ENCODE results near the gene KHSRP.
"Not testable (repeated sequence)": the region's sequence is repeated elsewhere in the genome, so short reads cannot be mapped to it uniquely, and the experiment has no call there.

The KHSRP gene

DNA sequence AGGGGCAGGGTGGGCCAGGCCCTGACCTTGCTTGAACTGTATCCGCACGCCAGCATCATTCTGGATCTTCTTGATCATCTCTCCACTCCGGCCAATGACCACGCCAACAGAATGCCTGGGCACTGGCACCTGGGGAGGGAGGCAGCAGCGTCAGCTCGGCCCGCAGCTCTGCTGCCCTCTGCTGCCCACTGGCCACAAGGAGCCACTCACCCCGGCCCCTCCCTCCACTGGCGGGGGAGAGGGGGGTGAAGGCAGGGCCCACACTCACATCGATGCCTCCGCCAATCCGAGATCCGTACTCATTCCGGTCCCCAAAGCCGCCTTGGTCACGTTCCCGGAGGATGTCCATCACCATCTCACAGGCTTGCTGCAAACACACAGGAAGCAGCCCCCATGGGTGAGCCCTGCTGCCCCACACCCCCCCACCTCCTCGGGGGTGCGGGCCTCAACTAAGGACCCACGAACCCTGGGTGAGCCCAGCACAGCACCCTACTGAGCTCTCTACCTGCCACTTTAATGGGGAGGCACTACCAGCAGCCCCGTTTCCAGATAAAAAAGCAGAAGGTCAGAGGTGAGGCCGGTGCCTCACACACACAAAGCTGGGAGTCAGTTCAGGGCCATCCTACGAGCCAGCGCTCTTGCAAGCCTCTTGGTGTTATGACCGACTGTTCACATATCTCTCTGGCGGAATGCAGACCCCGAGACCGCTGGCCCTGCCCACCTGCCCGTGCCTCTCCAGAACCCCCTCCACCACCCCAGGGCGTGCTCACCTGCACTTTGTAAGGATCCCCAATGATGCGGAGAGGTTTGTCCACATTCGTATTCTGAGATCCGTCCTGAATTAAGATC lies 6.7 kb downstream of the KHSRP start:
- DNase-seq: no peak

- no peak for DNase-seq
These were observed 7.8 kb downstream of the KHSRP start for GRCh38 chr19:6416658-6417405.

- DNase-seq: no peak
These were observed 8.9 kb downstream of the KHSRP start for GRCh38 chr19:6415591-6416190.

- no peak for DNase-seq
These were observed 9.6 kb downstream of the KHSRP start for GRCh38 chr19:6414793-6415590.

DNA sequence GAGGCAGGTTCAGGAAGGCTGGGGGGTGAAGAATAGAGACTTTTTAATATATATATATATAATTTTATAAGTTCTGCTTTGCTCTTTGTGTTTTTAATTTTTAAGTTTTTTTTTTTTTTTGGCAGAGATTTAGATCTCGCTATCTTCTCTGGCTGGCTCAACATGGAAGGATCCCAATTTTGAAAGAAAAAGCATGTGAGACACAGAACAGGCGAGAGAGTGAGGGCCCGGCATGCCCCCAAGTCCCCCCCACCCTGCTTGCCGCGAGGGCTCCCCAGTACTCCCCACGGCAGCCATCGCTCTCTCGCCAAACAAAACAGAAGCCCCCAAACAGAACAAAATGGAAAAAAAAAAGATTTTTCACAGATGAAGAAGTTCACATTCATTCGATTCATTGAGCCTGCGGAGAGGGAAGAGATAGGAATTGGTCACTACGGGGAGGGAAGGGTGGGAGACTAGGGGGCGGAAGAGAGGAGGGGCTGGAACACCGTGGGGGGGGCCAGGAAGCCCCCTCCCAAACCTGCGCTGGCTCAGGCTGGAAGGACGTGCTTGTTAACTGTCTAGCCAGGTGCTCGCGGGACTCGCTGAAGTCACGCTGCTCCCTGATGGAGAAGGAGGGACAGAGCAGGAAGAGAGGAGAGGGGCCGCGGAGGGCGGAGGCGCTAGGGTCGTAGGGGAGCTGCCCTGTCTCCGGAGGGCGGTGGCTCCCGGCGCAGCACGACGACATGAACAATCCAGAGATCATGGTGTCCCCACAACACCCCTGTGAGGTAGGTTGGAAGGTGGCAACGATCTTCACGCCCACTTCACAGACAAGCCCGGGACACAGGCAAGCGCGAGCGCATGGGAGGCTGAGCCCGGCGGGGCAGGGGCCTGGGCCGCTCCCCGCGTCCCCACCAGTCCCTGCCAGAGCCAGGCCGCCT lies 10.6 kb downstream of the KHSRP start:
- no peak for DNase-seq

DNA sequence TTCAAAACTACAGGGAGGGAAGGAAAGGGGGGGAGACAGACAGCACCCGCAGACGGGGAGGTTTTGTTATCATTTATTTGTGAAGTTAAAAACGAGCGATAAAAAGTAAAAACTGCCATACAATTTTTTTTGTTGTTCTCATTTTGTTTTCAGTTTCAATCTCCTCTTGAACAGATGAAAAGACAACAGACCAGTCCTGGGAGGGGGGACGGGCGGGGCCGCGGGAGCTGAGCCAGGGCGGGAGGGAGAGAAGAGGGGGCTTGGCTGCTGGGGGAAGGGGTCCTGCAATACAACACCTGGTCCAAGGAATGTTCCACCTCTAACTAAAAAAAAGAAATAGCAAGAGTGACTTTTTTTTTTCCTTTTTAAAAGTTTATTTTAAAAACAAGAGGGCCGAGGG lies 11.3 kb downstream of the KHSRP start:
- DNase-seq: no peak

GRCh38 chr19:6412447-6413091 lies 12.0 kb downstream of the KHSRP start:
- DNase-seq: peak; percentile 51

- no peak for DNase-seq
These were observed 12.6 kb downstream of the KHSRP start for GRCh38 chr19:6412061-6412446.

DNA sequence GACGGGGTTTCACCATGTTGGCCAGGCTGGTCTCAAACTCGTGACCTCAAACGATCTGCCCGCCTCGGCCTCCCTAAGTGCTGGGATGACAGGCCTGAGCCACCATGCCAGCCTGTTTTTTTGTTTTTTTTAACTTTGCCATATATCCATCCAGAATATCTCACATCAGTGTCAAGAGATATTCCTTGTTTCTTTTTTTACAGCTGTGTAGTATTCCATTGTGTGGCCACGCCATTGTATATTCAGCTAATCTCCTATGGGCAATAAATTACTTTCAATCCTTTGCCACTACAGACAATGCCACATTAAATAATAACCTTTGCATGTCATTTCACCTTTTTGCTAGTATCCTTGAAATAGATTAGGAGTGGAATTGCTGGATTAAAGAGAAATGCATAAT lies 15.3 kb downstream of the KHSRP start:
- DNase-seq: no peak

DNA sequence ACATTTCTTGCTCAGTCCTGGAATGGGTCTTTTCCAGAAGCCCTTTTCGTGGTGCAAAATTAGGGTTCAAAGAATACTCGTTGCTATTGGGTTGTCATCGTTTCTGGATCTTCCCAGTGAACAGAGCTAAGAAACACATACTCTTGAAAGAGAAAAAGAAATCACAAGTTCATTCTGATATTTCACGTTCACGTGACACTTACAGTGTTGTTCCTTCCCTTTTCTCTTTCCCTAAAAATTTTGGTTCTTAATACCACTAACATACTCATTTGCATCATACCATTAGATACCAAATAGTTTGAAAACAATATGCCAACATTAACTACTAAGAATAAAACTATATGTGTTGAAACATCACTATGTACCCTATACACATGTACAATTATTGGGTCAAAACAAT lies 18.2 kb downstream of the KHSRP start:
- no peak for DNase-seq

DNA sequence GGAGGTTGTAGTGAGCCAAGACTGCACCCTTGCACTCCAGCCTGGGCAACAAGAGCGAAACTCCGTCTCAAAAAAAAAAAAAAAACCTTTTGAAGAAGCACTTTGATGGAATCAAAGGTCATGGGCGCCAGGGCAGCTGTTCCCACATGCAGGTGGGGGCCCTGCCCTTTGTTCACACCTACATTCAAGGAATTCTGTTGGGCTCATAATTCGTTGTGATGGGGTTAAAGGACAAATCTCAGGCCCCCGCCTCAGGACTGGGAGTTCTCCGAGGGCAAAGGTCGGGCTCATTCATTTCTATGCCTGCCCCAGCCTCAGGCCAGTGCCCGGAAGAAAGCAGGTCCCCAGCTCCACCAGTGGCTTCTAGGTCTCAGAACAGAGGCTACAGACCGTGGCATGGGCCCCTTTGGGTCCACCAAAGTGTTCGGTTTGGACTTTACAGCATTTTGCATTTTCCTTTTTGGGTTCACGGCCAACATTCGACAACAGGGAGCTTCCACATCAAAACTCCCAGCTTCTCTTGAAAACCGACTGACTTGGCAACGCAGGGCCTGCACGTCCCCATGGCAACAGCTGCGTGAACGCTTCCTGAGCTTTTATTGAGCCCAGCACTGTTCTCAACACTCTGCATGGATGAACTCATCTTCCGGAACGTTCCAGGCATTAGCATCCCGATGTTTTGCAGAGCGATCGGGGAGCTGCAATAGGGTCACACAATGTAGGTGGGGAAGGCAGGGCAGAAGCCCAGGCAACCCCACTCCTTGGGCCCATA lies 21.6 kb downstream of the KHSRP start:
- DNase-seq: no peak

GRCh38 chr19:6402058-6402457 lies 22.6 kb downstream of the KHSRP start:
- DNase-seq: no peak

DNA sequence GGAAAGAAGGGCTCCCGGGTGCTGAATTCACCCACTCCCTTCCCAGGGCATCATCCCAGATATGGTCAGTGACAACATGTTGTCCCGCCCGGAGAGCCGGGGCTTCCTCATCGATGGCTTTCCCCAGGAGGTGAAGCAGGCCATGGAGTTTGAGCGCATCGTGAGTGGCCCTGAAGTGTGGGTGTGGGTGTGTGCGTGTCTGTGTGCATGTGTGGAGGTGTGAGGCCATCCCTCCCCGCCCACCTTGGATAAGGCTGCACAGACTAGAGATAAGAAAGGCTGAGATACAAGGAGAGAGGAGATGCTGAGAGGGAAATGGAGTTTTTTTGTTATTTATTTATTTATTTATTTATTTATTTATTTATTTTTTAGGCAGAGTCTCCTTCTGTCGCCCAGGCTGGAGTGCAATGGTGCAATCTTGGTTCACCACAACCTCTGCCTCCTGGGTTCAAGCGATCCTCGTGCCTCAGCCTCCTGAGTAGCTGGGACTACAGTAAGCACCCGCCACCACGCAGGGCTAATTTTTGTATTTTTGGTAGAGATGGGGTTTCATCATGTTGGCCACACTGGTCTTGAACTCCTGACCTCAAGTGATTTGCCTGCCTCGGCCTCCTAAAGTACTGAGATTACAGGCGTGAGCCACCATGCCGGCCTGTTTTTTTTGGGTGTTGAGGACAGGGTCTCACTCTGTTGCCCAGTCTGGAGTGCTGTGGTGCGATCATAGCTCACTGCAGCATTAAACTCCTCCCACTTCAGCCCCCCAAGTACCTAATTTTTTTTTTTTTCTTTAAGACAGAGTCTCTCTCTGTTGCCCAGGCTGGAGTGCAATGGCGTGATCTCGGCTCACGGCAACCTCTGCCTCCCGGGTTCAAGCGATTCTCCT lies 24.3 kb downstream of the KHSRP start:
- not testable (repeated sequence) for DNase-seq

- DNase-seq: no peak
These were observed 28.3 kb downstream of the KHSRP start for GRCh38 chr19:6396305-6396704.

DNA sequence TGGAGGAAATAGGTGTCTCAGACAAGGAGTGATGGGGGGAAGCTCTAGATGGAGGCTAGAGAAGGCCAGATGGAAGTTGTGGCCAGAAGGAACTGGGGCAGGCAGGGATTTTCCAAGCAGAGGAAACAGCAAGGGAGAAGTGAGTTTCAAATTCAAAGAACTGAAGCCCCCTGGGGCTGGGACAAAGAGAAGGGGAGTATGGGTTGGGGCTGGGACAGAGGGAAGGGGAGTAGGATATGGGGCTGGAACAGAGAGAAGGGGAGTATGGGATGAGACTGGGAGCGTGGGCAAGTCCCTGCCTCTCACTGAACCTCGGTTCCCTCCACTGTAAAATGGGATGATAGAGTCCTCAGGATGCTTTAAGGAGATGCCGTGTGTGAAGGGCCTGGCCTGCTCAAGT lies 29.8 kb downstream of the KHSRP start:
- DNase-seq: no peak

- DNase-seq: peak; percentile 84
These were observed 30.6 kb downstream of the KHSRP start for GRCh38 chr19:6393983-6394412.

DNA sequence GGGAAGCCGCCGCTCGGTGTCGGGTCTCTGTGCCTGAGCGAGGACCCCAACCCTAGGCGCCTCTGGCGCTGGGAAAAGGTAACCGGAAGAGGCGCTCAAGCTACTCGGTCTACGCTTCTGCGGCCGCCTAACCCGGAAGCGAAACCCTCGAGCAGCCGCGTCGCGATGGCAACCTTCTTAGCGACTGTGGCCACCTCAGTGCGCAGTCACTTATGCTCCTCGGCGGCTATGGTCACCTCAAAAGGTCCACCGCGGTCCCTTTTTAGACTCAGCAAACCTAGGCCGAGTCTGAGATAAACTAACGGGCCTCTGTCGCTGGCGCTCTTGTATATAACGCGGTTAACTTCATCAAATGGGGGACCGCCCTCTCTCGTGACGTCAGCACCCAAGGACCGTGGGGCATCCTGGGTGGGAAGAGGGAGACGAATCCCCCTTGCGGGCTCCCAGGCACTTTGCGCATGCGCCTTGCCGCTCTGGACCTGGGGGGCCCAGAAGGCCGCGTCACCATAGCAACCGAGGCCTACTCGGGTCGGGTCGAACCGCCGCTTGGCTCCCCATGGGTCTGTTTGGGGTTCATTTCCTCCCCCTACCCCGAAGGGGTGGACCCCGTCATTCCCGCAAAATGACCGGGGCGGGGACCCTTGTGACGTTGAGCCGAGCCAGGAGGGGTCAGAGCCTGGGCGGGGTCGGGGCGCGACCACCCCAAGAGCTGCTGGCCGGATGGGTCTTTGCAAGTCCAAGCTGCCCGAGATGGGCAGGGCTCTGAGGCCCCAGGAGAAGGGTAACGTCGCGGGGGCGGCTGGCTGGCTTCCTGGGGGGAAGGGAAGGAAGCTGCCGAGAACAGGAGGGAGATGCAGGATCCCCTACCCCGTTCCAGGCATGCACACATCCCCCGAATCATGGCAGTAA lies 31.3 kb downstream of the KHSRP start, which contains the start of gene GTF2F1:
Gene GTF2F1, minus strand, starts transcription at position 91 of the 909 bp plus-strand sequence. CDS start 169 bp downstream, outside the sequence.
- DNase-seq: peak; percentile 95
